Skeletal muscle tissue (tissue), 4 donors: Measurements from ENCODE around the gene ARPP19. TPM values are rescaled to one million over a fixed set of nuclear protein-coding genes. Genes with fewer than 3 reads are reported as not detected.
"Not testable (repeated sequence)": the region's sequence is repeated elsewhere in the genome, so short reads cannot be mapped to it uniquely, and the experiment has no call there.

Experiments
- H3K27ac ChIP-seq: one replicate; pipeline ENCODE4 v1.7.0; 2013; ENCODE audit warnings: mild to moderate bottlenecking, low read depth, low read length, inconsistent platforms
- H3K27me3 ChIP-seq, 3 donors: one replicate each; pipeline ENCODE4 v1.7.0; 2013; ENCODE audit warnings: low read length in 3 of 3; ENCODE audit not compliant: control insufficient read depth in 3 of 3, insufficient read depth in 3 of 3
- H3K36me3 ChIP-seq, 3 donors: one replicate each; pipeline ENCODE4 v1.7.0; 2013; ENCODE audit warnings: low read length in 3 of 3; ENCODE audit not compliant: control insufficient read depth in 3 of 3, insufficient read depth in 3 of 3
- H3K4me1 ChIP-seq, 3 donors: one replicate each; pipeline ENCODE4 v1.7.0; 2013; ENCODE audit warnings: low read length in 3 of 3, mild to moderate bottlenecking in 3 of 3; ENCODE audit not compliant: control insufficient read depth in 3 of 3, insufficient read depth in 3 of 3
- H3K4me3 ChIP-seq, 3 donors: one replicate each; pipeline ENCODE4 v1.7.0; 2013; ENCODE audit warnings: low read length in 3 of 3
- H3K9ac ChIP-seq, 3 donors: one replicate each; pipeline ENCODE4 v1.7.0; 2013; ENCODE audit warnings: low read length in 3 of 3, mild to moderate bottlenecking in 3 of 3, moderate library complexity in 2 of 3, low read depth in 1 of 3
- H3K9me3 ChIP-seq, 3 donors: one replicate each; pipeline ENCODE4 v1.7.0; 2013; ENCODE audit warnings: low read length in 3 of 3; ENCODE audit not compliant: control insufficient read depth in 3 of 3
- total RNA-seq: library from RNA; depleted of rRNA; stranded (reverse); fragments of >200 nt; gene quantifications from one replicate; pipeline ENCODE4 v1.2.3, GENCODE V29; 2014
- donor health status: Osteomylitis.

The ARPP19 gene
- total RNA-seq, 1 donor from 2014 or later = 69.9 TPM

GRCh38 chr15:52567871-52568600 lies 794 bp downstream of the ARPP19 start:
- Histone ChIP-seq H3K36me3 (no peaks in the 10 kb centered on the region), H3K9ac (peak overlapping the region; percentile 92 to 98 (median 95)), H3K27me3 (no peaks in the 10 kb centered on the region), H3K4me3 (peak overlapping the region; percentile 78 to 90 (median 86)), H3K9me3 (no peaks in the 10 kb centered on the region), H3K4me1 (peaks cover 21 to 31% (median 21%) of the 10 kb centered on the region in 3 donors), H3K27ac (peak overlapping the region; percentile 93)

- H3K9me3 ChIP-seq = no peaks in the 10 kb centered on the region
- peaks cover 21 to 31% (median 23%) of the 10 kb centered on the region in 3 donors for H3K4me1 ChIP-seq
- peak overlapping the region; percentile 78 to 90 (median 86) for H3K4me3 ChIP-seq
- H3K27ac ChIP-seq = peak overlapping the region; percentile 93
- no peaks in the 10 kb centered on the region for H3K27me3 ChIP-seq
- peak overlapping the region; percentile 92 to 98 (median 95) for H3K9ac ChIP-seq
- H3K36me3 ChIP-seq = no peaks in the 10 kb centered on the region
These were observed 1.9 kb downstream of the ARPP19 start for GRCh38 chr15:52566889-52567288.

- not testable (repeated sequence) for H3K9me3 ChIP-seq, H3K36me3 ChIP-seq, H3K27me3 ChIP-seq
- Histone ChIP-seq H3K9ac (peak overlapping the region in 1 of 3 donors; percentile 41), H3K4me1 (peaks cover 23 to 35% (median 27%) of the 10 kb centered on the region in 3 donors), H3K27ac (peak overlapping the region; percentile 93), H3K4me3 (peak overlapping the region in 1 of 3 donors; percentile 86)
These were observed 3.1 kb downstream of the ARPP19 start for GRCh38 chr15:52565417-52566358.

GRCh38 chr15:52563501-52564060 lies 5.2 kb downstream of the ARPP19 start:
- no peaks in the 10 kb centered on the region for H3K27me3 ChIP-seq
- H3K4me1 ChIP-seq = peaks cover 30 to 37% (median 36%) of the 10 kb centered on the region in 3 donors
- H3K9me3 ChIP-seq = no peaks in the 10 kb centered on the region
- no peaks in the 10 kb centered on the region for H3K36me3 ChIP-seq
- H3K27ac ChIP-seq = no peak overlapping the region
- no peak overlapping the region for H3K4me3 ChIP-seq
- H3K9ac ChIP-seq = no peak overlapping the region

GRCh38 chr15:52559575-52559974 lies 9.3 kb downstream of the ARPP19 start:
- Histone ChIP-seq H3K27me3 (no peaks in the 10 kb centered on the region), H3K27ac (no peak overlapping the region), H3K4me3 (no peak overlapping the region), H3K9me3 (no peaks in the 10 kb centered on the region), H3K4me1 (peaks cover 12 to 26% (median 25%) of the 10 kb centered on the region in 3 donors), H3K9ac (no peak overlapping the region), H3K36me3 (peaks cover 0 to 8% (median 5%) of the 10 kb centered on the region in 3 donors)

- H3K36me3 ChIP-seq = peaks cover 0 to 9% (median 5%) of the 10 kb centered on the region in 3 donors
- H3K27ac ChIP-seq = no peak overlapping the region
- H3K4me1 ChIP-seq = peaks cover 10 to 23% (median 23%) of the 10 kb centered on the region in 3 donors
- H3K9me3 ChIP-seq = no peaks in the 10 kb centered on the region
- no peaks in the 10 kb centered on the region for H3K27me3 ChIP-seq
- H3K9ac ChIP-seq = no peak overlapping the region
- no peak overlapping the region for H3K4me3 ChIP-seq
These were observed 9.8 kb downstream of the ARPP19 start for GRCh38 chr15:52559022-52559421.

- peak overlapping the region in 1 of 3 donors; percentile 47 for H3K9ac ChIP-seq
- H3K36me3 ChIP-seq = peaks cover 0 to 9% (median 5%) of the 10 kb centered on the region in 3 donors
- no peaks in the 10 kb centered on the region for H3K27me3 ChIP-seq
- no peaks in the 10 kb centered on the region for H3K9me3 ChIP-seq
- peaks cover 9 to 24% (median 18%) of the 10 kb centered on the region in 3 donors for H3K4me1 ChIP-seq
- H3K4me3 ChIP-seq = no peak overlapping the region
- peak overlapping the region; percentile 57 for H3K27ac ChIP-seq
These were observed 10.6 kb downstream of the ARPP19 start for GRCh38 chr15:52558196-52558595.

- peak overlapping the region in 1 of 3 donors; percentile 73 for H3K4me3 ChIP-seq
- H3K36me3 ChIP-seq = peaks cover under 1 to 11% (median 5%) of the 10 kb centered on the region in 3 donors
- H3K4me1 ChIP-seq = peaks cover 9 to 24% (median 17%) of the 10 kb centered on the region in 3 donors
- H3K27ac ChIP-seq = peak overlapping the region; percentile 74
- no peaks in the 10 kb centered on the region for H3K27me3 ChIP-seq
- peak overlapping the region in 2 of 3 donors; percentile 64 to 80 for H3K9ac ChIP-seq
- H3K9me3 ChIP-seq = no peaks in the 10 kb centered on the region
These were observed 11.6 kb downstream of the ARPP19 start for GRCh38 chr15:52557274-52557641.

GRCh38 chr15:52556524-52557273 lies 12.1 kb downstream of the ARPP19 start:
- H3K27me3 ChIP-seq = no peaks in the 10 kb centered on the region
- peaks cover 10 to 24% (median 17%) of the 10 kb centered on the region in 3 donors for H3K4me1 ChIP-seq
- H3K4me3 ChIP-seq = peak overlapping the region in 2 of 3 donors; percentile 29 to 73
- peak overlapping the region; percentile 13 to 80 (median 64) for H3K9ac ChIP-seq
- peaks cover 5 to 16% (median 8%) of the 10 kb centered on the region in 3 donors for H3K36me3 ChIP-seq
- H3K9me3 ChIP-seq = no peaks in the 10 kb centered on the region
- peak overlapping the region; percentile 74 for H3K27ac ChIP-seq
